ENCODE measurements around the gene MEF2B.
"Not testable (repeated sequence)": the region's sequence is repeated elsewhere in the genome, so short reads cannot be mapped to it uniquely, and the experiment has no call there.

Gene MEF2B

GRCh38 chr19:19193926-19194325, 23.9 kb upstream of the MEF2B start:
- in situ Hi-C loops (cut with MboI; ENCODE audit: low sequenced_read_pairs): no loop called here

- in situ Hi-C loops (cut with MboI; ENCODE audit: low sequenced_read_pairs): no loop called here
These were observed 22.9 kb upstream of the MEF2B start for GRCh38 chr19:19192910-19193423.

GRCh38 chr19:19192078-19192882, 22.2 kb upstream of the MEF2B start, which contains the start of the genes BORCS8 and RFXANK:
Gene BORCS8 (minus strand): TSS chr19:19192152. CDS start chr19:19192117, 35 bp downstream.
Gene RFXANK (plus strand): TSS chr19:19192258. CDS start chr19:19193947, 1,689 bp downstream.
- in situ Hi-C loops (cut with MboI; ENCODE audit: low sequenced_read_pairs): no loop called here

GRCh38 chr19:19191768-19192077, 21.7 kb upstream of the MEF2B start:
- in situ Hi-C loops (cut with MboI; ENCODE audit: low sequenced_read_pairs): no loop called here

DNA sequence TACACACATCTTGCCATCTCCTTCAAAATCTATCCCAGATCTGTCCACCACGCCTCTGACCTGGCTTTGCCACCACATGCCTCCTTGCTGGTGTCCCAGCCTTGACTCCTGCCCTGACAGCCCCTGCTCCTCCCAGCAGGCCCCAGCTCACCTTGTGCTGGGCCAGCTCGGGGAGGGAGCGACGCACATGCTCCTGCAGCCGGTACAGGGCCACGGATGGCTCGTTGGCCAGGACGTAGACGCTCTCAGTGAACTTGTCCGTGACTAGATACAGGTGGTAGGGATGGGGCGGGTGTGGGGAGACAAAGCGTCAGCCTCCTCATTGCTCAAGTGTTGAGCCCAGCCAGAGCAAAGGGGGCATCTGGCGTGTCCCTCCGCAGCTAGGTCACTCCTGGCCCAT, 16.7 kb upstream of the MEF2B start:
- in situ Hi-C loops (cut with MboI; ENCODE audit: low sequenced_read_pairs): no loop called here

DNA sequence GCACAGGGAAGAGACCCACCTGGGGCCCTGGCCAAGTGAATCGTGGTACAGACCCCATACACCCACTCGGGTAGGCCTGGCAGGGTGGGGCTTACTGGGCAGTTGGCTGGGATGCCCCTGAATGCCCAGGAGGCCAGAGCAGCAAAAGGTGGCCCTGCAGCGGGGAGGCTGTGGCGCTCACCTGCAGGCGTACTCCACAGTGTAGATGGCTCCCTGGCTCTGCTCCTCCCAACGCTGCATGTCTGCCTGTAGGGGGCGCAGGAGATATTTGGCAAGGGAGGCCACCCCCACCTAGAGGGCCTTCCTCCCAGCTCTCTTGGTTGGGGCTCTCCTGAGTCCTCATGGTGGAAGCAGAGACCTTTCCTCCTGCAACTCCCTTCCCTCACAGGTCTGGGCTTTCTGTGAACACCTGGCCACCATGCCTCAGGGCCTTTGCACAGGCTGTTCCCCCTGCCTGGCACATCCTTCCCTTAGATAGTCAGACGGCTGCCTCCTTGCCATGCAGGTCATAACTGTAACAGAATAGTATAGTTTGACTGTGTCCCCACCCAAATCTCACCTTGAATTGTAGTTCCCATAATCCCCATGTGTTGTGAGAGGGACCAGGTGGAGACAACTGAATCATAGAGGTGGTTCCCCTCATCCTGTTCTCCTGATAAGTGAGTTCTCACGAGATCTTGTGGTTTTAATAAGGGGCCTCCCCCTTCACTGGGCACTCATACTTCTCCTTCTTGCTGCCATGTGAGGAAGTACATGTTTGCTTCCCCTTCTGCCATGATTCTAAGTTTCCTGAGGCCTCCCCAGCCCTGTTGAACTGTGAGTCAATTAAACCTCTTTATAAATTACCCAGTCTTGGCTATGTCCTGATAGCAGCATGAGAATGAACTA, 16.0 kb upstream of the MEF2B start:
- in situ Hi-C loops (cut with MboI; ENCODE audit: low sequenced_read_pairs): no loop called here

- in situ Hi-C loops (cut with MboI; ENCODE audit: low sequenced_read_pairs): no loop called here
These were observed 11.5 kb upstream of the MEF2B start for GRCh38 chr19:19181488-19181998.

GRCh38 chr19:19179548-19180441, 9.7 kb upstream of the MEF2B start:
- in situ Hi-C loops (cut with MboI; ENCODE audit: low sequenced_read_pairs): no loop called here

DNA sequence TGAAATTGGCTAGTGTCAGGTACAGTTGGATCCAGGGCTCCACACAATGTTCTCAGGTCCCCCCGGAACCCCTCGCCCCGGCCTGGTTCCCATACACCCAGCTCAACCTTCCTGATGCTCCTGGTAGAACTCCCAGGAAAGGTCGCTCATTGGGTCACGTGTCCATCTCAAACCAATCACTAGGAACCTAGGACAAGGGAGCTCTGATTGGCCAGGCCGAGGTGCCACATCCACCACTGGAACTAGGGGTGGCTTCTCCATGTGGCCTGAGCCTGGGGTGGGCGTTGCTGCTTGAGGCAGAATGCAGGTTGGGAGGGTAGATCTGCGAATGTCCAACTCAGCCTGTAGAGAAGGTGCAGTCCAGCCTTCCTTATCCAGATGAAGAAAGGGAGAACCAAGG, 6.9 kb upstream of the MEF2B start:
- in situ Hi-C loops (cut with MboI; ENCODE audit: low sequenced_read_pairs): no loop called here

DNA sequence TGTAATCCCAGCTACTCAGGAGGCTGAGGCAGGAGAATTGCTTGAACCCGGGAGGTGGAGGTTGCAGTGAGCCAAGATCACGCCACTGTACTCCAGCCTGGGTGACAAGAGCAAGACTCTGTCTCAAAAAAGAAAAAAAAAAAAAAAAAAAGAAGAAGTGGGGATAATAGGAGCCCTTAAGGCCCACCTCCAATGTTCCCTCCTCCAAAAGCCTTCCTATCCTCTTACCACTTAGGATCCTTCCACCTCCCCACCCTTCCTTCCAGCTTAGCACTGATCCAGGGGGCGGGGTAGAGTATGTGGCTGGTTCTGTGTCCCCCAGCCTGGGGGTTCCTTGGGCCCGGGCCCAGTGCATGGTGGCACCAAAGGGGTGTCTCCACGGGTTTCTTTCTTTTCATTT, 3.2 kb upstream of the MEF2B start:
- in situ Hi-C loops (cut with MboI; ENCODE audit: low sequenced_read_pairs): not testable (repeated sequence)

- in situ Hi-C loops (cut with MboI; ENCODE audit: low sequenced_read_pairs): no loop called here
These were observed 1.9 kb upstream of the MEF2B start for GRCh38 chr19:19171821-19172532.

DNA sequence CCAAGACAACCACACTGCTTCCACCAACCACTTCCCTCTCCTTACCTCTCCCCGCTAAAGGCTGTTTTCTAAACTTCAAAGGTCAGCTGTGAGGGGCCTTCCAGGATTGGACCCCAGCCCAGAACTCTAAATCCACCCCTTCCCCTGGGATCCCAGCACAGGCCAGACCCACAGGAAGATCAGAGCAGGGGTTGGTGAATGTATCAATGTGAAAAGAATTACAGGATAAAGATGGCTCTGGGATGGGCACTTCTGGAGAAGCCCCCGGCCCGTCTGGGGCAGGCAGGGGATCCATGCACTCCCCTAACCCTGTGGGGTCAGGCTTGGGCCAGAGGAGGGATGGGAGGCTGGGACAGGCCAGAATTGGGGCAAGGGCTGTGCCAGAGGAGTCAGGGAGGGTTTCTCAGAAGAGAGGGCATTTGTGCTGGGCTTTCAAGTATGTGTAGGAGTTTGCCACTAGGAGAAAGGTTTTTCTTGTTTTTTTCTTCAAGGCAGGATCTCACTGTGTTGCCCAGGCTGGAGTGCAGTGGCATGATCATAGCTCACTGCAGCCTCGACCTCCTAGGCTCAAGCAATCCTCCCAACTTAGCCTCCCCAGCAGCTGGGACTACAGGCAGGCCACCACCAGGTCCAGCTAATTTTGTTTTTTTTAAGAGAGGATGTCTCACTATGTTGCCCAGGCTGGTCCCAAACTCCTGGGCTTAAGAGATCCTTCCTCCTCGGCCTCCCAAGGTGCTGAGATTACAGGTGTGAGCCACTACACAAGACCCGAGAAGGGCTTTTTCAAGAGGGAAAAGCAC, 1.0 kb upstream of the MEF2B start:
- in situ Hi-C loops (cut with MboI; ENCODE audit: low sequenced_read_pairs): no loop called here

GRCh38 chr19:19169236-19170052, 619 bp downstream of the MEF2B start:
- in situ Hi-C loops (cut with MboI; ENCODE audit: low sequenced_read_pairs): no loop called here

DNA sequence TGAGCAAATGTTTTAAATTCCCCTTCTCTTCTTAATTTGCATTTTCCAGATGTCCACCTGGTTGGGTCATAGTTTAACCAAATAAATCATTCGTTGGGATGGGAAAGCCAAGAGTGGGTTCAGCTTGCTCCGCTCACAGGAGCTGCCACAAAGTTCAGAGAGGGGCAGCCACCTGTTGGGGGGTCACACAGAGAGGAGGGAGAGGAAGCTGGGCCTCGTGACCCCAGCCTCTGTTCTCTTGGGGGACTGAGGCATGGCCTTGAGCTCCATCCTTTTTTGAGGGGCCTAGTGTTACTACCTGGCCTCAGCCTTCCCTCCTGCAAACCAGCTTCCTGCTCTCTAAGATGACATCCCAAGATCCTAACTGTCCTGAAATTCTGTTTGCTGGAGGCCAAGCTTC, 2.5 kb downstream of the MEF2B start:
- in situ Hi-C loops (cut with MboI; ENCODE audit: low sequenced_read_pairs): no loop called here

- in situ Hi-C loops (cut with MboI; ENCODE audit: low sequenced_read_pairs): no loop called here
These were observed 4.7 kb downstream of the MEF2B start for GRCh38 chr19:19165396-19165795.

DNA sequence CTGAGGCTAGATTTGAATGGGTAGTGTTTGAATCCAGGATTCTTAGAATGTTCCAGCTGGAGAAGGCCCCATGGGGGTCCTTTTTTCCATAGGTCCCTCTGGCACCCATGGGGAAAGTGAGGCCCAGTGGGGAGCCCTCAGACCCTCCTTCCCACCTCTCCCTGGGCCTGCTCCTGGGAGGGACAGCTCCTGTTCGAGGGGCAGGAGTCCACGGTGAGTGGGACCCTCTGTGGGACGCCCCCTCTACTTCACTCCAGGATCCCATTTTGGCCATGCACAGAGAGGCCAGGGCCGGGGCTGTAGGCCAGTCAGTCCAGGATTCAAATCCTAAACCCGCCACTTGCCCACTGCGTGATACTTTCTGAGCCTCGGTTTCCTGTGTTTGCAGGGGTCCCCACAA, 7.6 kb downstream of the MEF2B start:
- in situ Hi-C loops (cut with MboI; ENCODE audit: low sequenced_read_pairs): no loop called here

DNA sequence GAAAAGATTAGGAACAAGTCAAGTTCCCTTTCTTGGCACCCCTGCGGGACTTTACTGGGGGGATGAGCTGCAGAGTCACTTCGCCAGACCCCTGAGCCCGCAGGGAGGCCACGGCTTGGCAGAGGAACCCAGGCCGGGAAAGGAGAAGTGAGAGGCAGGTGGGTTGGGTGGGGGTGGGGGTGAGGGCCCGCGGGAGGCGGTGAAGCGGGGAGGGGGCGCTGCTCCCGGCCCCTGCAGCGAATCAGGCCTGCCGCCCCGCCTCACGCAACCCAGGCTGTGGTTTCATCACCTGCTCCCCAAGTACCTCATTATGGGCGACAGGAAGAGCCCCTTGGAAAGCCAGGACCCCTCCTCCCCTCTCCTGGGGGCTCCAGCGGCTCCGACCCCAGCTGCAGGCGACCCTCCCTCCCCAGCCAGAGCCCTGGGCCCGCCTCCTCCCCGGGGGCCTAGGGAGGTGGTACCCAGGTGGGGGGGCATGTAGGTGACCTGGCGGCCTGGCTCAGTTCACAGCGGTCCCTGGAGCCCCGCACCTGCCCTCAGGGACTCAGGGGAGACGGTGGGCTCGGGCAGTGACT, 9.5 kb downstream of the MEF2B start:
- in situ Hi-C loops (cut with MboI; ENCODE audit: low sequenced_read_pairs): no loop called here

DNA sequence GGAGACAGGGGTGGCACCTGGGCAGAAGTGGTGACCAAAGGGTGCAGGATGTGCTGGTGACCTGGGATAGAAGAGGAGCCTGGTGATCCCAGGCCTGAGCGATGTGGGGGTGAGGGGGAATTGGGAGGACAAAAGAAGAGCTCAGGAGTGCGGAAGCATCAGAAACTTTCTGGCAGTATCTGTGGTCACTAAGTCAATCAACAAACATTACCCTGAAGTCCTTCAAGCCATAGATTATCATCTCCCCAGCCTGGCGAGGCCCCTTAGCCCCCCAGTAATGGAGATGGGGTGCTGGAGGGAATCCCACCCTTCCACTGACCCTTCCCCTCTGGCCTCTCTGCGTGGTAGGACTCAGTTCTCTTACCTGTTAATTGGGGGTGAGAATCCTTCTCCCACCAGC, 10.5 kb downstream of the MEF2B start:
- in situ Hi-C loops (cut with MboI; ENCODE audit: low sequenced_read_pairs): no loop called here

Measured in hTERT RPE-1 (cell line).